H1 (cell line): ENCODE results near the gene SORBS1. TPM values are rescaled to one million over a fixed set of nuclear protein-coding genes. Genes with fewer than 3 reads are reported as not detected.

ENCODE experiments used
- ATF2 ChIP-seq: IDR thresholded peaks from 2 replicates; pipeline ENCODE4 v1.6.1; 2012; ENCODE audit warnings: low read length, inconsistent platforms
- ATF3 ChIP-seq: IDR thresholded peaks from 2 replicates; pipeline ENCODE4 v1.6.1; 2011; ENCODE audit warnings: low read depth, mild to moderate bottlenecking, low read length; ENCODE audit not compliant: insufficient read depth
- BACH1 ChIP-seq: IDR thresholded peaks from 2 replicates; pipeline ENCODE4 v1.6.1; 2012; ENCODE audit warnings: low read length, improper control_type of control experiment
- CHD1 ChIP-seq: IDR thresholded peaks from 2 replicates; pipeline ENCODE4 v1.6.1; 2012; ENCODE audit warnings: low read depth, low read length, improper control_type of control experiment
- E2F6 ChIP-seq: IDR thresholded peaks from 2 replicates; pipeline ENCODE4 v1.6.1; 2012; ENCODE audit warnings: inconsistent platforms
- GABPA ChIP-seq: IDR thresholded peaks from 2 replicates; pipeline ENCODE4 v1.6.1; 2011; ENCODE audit warnings: mild to moderate bottlenecking, low read length, moderate library complexity, borderline replicate concordance; ENCODE audit not compliant: insufficient read depth
- KDM5A ChIP-seq: fragments of 200-600 bp; IDR thresholded peaks from 2 replicates; pipeline ENCODE4 v1.7.1; 2012; ENCODE audit warnings: mild to moderate bottlenecking, low read length, inconsistent platforms, mixed read lengths
- MAFK ChIP-seq: IDR thresholded peaks from 2 replicates; pipeline ENCODE4 v1.6.1; 2012; ENCODE audit warnings: low read depth, mild to moderate bottlenecking, improper control_type of control experiment, low read length
- MAX ChIP-seq: IDR thresholded peaks from 2 replicates; pipeline ENCODE4 v1.6.1; 2012; ENCODE audit warnings: inconsistent platforms
- NANOG ChIP-seq: IDR thresholded peaks from 2 replicates; pipeline ENCODE4 v1.6.1; 2011; ENCODE audit warnings: low read length, low read depth, mild to moderate bottlenecking, inconsistent platforms; ENCODE audit not compliant: insufficient read depth, poor library complexity, severe bottlenecking
- PHF8 ChIP-seq: fragments of 200-600 bp; sonication (generic); conservative IDR thresholded peaks from 2 replicates; pipeline ENCODE4 v1.7.1; 2012; ENCODE audit warnings: low read depth, mild to moderate bottlenecking, inconsistent platforms, low read length, moderate library complexity
- POLR2AphosphoS5 ChIP-seq: IDR thresholded peaks from 2 replicates; pipeline ENCODE4 v1.6.1; 2011; ENCODE audit warnings: low read depth, low read length
- SIRT6 ChIP-seq: IDR thresholded peaks from one replicate; pipeline ENCODE4 v1.7.1; 2012; ENCODE audit warnings: low read length, inconsistent platforms
- SIX5 ChIP-seq: IDR thresholded peaks from 2 replicates; pipeline ENCODE4 v1.6.1; 2011; ENCODE audit warnings: mild to moderate bottlenecking, low read depth, low read length
- SP1 ChIP-seq: IDR thresholded peaks from 2 replicates; pipeline ENCODE4 v1.6.1; 2011; ENCODE audit warnings: low read depth, low read length
- SP4 ChIP-seq: IDR thresholded peaks from 2 replicates; pipeline ENCODE4 v1.6.1; 2012; ENCODE audit warnings: low read length, inconsistent platforms
- SRF ChIP-seq: IDR thresholded peaks from 2 replicates; pipeline ENCODE4 v1.6.1; 2011; ENCODE audit warnings: mild to moderate bottlenecking, low read depth, low read length, moderate library complexity
- USF2 ChIP-seq: IDR thresholded peaks from 2 replicates; pipeline ENCODE4 v1.6.1; 2011; ENCODE audit warnings: low read length, improper control_type of control experiment
- ZNF274 ChIP-seq: IDR thresholded peaks from 2 replicates; pipeline ENCODE4 v1.7.0; 2012; ENCODE audit warnings: low read length, borderline replicate concordance; ENCODE audit errors: extremely low read depth
- polyA plus RNA-seq, 7 experiments: library from polyadenylated mRNA; depleted of rRNA in 3 of 7; stranded (reverse) in 5 of 7; unstranded in 2 of 7; fragments of >200 nt in 5 of 7; fragments of 200-250 nt in 2 of 7; gene quantifications; 1 replicate in 5 of 7; 2 replicates in 1 of 7; 4 replicates in 1 of 7; pipeline versions ENCODE4 v1.2.1 to v1.2.3, GENCODE V29; 2011 to 2013; ENCODE audit warnings: missing spikeins in 2 of 7, mixed read lengths in 2 of 7
- total RNA-seq: library from RNA; stranded (reverse); fragmentation: NEBNext Ultra II Directional; extraction: Animal tissue kit (Norgen Biotek cat#: 25700); gene quantifications from 2 replicates; pipeline ENCODE4 v1.2.1, GENCODE V29; 2021

The SORBS1 gene
- total and polyA plus RNA-seq, 2 of the 8 experiments (the other 6 are each of a cell fraction or from before 2014, with no cell fraction given) = 16.0 to 35.0 TPM

- no peak for TF ChIP-seq ATF3
- TF ChIP-seq ATF2 = no peak
- no peak for TF ChIP-seq PHF8
- TF ChIP-seq BACH1 = no peak
- TF ChIP-seq ZNF274 = no peak
- no peak for TF ChIP-seq MAX
- no peak for TF ChIP-seq POLR2AphosphoS5
- no peak for TF ChIP-seq USF2
- no peak for TF ChIP-seq NANOG
- no peak for TF ChIP-seq SIRT6
- no peak for TF ChIP-seq KDM5A
- TF ChIP-seq SP1 = no peak
- no peak for TF ChIP-seq MAFK
- TF ChIP-seq CHD1 = no peak
- TF ChIP-seq SIX5 = no peak
- TF ChIP-seq E2F6 = no peak
- TF ChIP-seq SRF = no peak
- no peak for TF ChIP-seq GABPA
- TF ChIP-seq SP4 = no peak
- TF ChIP-seq, all 59 proteins: peak for 0
These were observed 8.2 kb upstream of the SORBS1 start (continued) for GRCh38 chr10:95569368-95569767.
